ENCODE data around the gene IL15RA.

The IL15RA gene

GRCh38 chr10:5965266-5965665 is 12.1 kb downstream of the IL15RA start:
- Histone ChIP-seq H3F3A (ENCODE audit: insufficient read depth) (no peaks in the 10 kb centered on the region), H4K20me1 (ENCODE audit: low read depth, low read length) (no peaks in the 10 kb centered on the region)
- TF ChIP-seq EZH2phosphoT487 (conservative IDR thresholded peaks at IDR 0.05; ENCODE audit: low read length) (no peak), CTCF (IDR thresholded peaks at IDR 0.05; ENCODE audit: insufficient read depth, low read length, poor library complexity, severe bottlenecking) (no peak)

GRCh38 chr10:5964736-5965135 is 12.6 kb downstream of the IL15RA start:
- Histone ChIP-seq H3K4me2 (ENCODE audit: low read depth, low read length, poor library complexity, severe bottlenecking) (no peak overlapping the region), H3K4me3 (ENCODE audit: insufficient read depth, low read length, poor library complexity, severe bottlenecking) (no peak overlapping the region), H3K27me3 (ENCODE audit: low read length) (no peaks in the 10 kb centered on the region), H4K20me1 (ENCODE audit: low read depth, low read length) (no peaks in the 10 kb centered on the region), H3K36me3 (ENCODE audit: low read length) (no peaks in the 10 kb centered on the region), H3F3A (ENCODE audit: insufficient read depth) (no peaks in the 10 kb centered on the region), H3K9me2 (replicated peaks; ENCODE audit: insufficient read depth, low read length) (no peaks in the 10 kb centered on the region), H3K27ac (ENCODE audit: low read depth, low read length) (no peak overlapping the region), H3K9ac (ENCODE audit: low read length) (no peak overlapping the region), H3K79me2 (ENCODE audit: insufficient read depth, low read length) (no peaks in the 10 kb centered on the region), H2AFZ (ENCODE audit: low read depth, low read length, severe bottlenecking) (no peak overlapping the region), H3K9me3 (ENCODE audit: insufficient read depth, low read length) (no peaks in the 10 kb centered on the region)
- TF ChIP-seq EZH2phosphoT487 (conservative IDR thresholded peaks at IDR 0.05; ENCODE audit: low read length) = no peak
- TF ChIP-seq CTCF (IDR thresholded peaks at IDR 0.05; ENCODE audit: insufficient read depth, low read length, poor library complexity, severe bottlenecking) = no peak

More at GRCh38 chr10:5965266-5965665, 12.1 kb downstream of the IL15RA start:
- H3K36me3 ChIP-seq (ENCODE audit: low read length) = no peaks in the 10 kb centered on the region
- no peak overlapping the region for H3K27ac ChIP-seq (ENCODE audit: low read depth, low read length)
- no peaks in the 10 kb centered on the region for H3K9me3 ChIP-seq (ENCODE audit: insufficient read depth, low read length)
- no peak overlapping the region for H2AFZ ChIP-seq (ENCODE audit: low read depth, low read length, severe bottlenecking)
- no peak overlapping the region for H3K4me2 ChIP-seq (ENCODE audit: low read depth, low read length, poor library complexity, severe bottlenecking)
- no peaks in the 10 kb centered on the region for H3K79me2 ChIP-seq (ENCODE audit: insufficient read depth, low read length)
- H3K9me2 ChIP-seq (replicated peaks; ENCODE audit: insufficient read depth, low read length) = no peaks in the 10 kb centered on the region
- no peak overlapping the region for H3K4me3 ChIP-seq (ENCODE audit: insufficient read depth, low read length, poor library complexity, severe bottlenecking)
- H3K27me3 ChIP-seq (ENCODE audit: low read length) = no peaks in the 10 kb centered on the region
- no peak overlapping the region for H3K9ac ChIP-seq (ENCODE audit: low read length)

GRCh38 chr10:5963591-5963990 is 13.8 kb downstream of the IL15RA start:
- H3K9me3 ChIP-seq (ENCODE audit: insufficient read depth, low read length) = no peaks in the 10 kb centered on the region
- TF ChIP-seq CTCF (IDR thresholded peaks at IDR 0.05; ENCODE audit: insufficient read depth, low read length, poor library complexity, severe bottlenecking) = no peak
- TF ChIP-seq EZH2phosphoT487 (conservative IDR thresholded peaks at IDR 0.05; ENCODE audit: low read length) = no peak
- no peak overlapping the region for H2AFZ ChIP-seq (ENCODE audit: low read depth, low read length, severe bottlenecking)
- H3F3A ChIP-seq (ENCODE audit: insufficient read depth) = no peaks in the 10 kb centered on the region
- H4K20me1 ChIP-seq (ENCODE audit: low read depth, low read length) = no peaks in the 10 kb centered on the region
- H3K9me2 ChIP-seq (replicated peaks; ENCODE audit: insufficient read depth, low read length) = no peaks in the 10 kb centered on the region
- no peaks in the 10 kb centered on the region for H3K27me3 ChIP-seq (ENCODE audit: low read length)
- no peak overlapping the region for H3K27ac ChIP-seq (ENCODE audit: low read depth, low read length)
- H3K4me2 ChIP-seq (ENCODE audit: low read depth, low read length, poor library complexity, severe bottlenecking) = no peak overlapping the region
- no peak overlapping the region for H3K9ac ChIP-seq (ENCODE audit: low read length)
- no peak overlapping the region for H3K4me3 ChIP-seq (ENCODE audit: insufficient read depth, low read length, poor library complexity, severe bottlenecking)
- no peaks in the 10 kb centered on the region for H3K36me3 ChIP-seq (ENCODE audit: low read length)
- H3K79me2 ChIP-seq (ENCODE audit: insufficient read depth, low read length) = no peaks in the 10 kb centered on the region
